Stimulated activated CD4-positive, alpha-beta T cell treated with anti-CD3 and anti-CD28 coated beads, Interleukin-2, amount 100 ng/mL, for 24 hours (primary cell): ENCODE data around the gene MSMB.
"Not testable (repeated sequence)": the region's sequence is repeated elsewhere in the genome, so short reads cannot be mapped to it uniquely, and the experiment has no call there.

Experiments
- DNase-seq, 2 donors: peaks; one replicate each; pipeline ENCODE4 v3.0.0-alpha.2; 2020

The MSMB gene

GRCh38 chr10:46069771-46070463, 23.8 kb upstream of the MSMB start:
- no peak for DNase-seq

DNA sequence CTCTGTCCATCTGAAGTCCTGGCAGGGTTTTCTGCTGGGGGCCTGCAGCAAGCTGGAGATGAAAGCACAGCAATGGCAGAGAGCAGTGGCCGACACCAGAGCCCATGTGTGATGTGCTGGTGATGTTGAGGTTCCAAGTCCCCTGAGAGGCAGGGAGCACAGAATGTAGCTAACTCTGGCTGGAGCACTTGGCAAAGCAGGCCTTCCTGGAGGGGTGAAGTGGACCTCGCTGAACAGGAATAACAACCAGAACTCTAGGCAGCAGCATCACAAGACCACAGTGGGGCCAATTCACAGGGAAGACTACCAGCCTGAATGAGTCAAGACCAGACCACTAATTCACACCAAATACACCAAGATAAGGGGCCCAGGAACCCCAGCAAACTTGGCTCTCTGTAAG, 22.8 kb upstream of the MSMB start:
- DNase-seq: no peak

DNA sequence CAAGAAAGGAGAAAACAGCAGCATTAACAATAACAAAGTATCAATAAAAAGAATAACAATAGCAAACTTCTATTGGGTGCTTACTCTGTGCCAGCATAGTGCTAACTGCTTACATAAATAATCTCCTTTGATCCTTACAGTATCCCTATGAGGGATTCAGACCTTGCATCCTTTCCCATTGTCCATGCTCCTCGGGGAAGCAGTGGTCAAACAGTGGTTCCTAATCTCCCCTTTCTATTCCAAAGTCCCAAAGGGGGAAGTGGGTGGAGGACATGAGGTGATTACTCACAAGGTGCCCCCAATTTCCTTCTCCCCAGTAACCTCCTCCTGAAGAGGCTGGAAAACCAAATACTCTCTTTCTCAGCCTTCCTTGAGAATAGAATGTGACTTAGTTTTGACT, 22.0 kb upstream of the MSMB start:
- no peak for DNase-seq

- no peak for DNase-seq
These were observed 18.3 kb upstream of the MSMB start for GRCh38 chr10:46064269-46064817.

- no peak for DNase-seq
These were observed 16.8 kb upstream of the MSMB start for GRCh38 chr10:46062723-46063428.

- no peak for DNase-seq
These were observed 14.6 kb upstream of the MSMB start for GRCh38 chr10:46060706-46061105.

DNA sequence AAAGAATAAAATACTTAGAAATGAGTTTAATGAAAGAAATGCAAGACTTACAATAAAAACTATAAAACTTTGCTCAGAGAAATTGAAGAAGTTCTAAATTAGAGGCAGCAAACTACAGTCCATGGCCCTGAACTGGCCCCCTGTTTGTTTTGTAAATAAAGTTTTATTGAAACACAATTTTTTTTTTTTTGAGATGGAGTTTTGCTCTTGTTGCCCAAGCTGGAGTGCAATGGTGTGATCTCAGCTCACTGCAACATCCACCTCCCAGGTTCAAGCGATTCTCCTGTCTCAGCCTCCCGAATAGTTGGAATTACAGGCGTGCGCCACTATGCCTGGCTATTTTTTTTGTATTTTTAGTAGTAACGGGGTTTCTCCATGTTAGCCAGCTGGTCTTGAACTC, 11.9 kb upstream of the MSMB start:
- DNase-seq: not testable (repeated sequence)

GRCh38 chr10:46057038-46057437, 11.0 kb upstream of the MSMB start:
- DNase-seq: no peak

DNA sequence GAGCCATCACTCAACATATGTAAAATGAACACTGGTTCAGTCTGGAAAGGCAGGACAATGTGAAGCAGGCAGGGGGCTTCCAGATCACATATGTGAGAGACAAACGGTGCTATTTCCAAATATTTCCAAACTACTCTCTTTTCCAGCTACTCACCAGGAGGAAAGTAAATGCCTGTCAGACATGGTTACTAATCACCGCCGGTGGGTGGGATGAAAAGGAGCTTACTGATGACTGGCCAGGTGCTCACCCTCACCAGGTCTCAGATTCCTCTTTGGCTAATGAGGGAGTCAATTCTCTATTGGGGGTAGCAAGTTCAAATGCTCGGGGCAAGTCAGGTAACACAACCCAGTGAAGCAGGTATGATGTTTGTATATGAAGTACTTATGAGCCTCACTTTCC, 9.7 kb upstream of the MSMB start:
- no peak for DNase-seq

GRCh38 chr10:46053534-46054434, 7.7 kb upstream of the MSMB start:
- DNase-seq: no peak

DNA sequence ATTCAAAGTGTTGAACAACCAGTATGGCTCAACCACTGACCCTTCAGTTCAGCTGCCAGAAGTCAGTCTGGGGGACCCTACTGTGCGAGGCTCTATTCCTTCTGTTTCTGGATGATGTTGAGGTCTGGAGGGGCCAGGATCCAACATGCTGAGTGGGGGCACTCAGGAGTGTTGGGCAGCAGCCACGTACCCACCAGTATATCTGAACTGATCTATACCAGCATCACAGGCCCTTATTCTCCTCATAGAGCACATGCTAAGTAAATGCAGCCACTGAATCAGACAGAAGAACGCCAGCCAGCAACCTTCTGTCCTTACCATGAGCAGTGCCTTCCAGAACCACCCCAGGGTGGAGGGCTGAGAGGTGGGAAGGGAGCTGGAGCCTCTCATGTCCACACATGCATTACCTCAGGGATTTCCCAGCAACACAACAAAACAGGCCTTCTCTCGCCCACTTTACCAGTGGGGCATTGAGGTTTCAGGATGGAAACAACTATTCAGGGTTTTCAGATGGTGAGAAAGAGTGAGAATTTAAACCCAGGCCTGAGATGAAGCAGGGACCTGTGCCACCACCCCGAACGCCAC, 6.8 kb upstream of the MSMB start:
- no peak for DNase-seq

- no peak for DNase-seq
These were observed 6.2 kb upstream of the MSMB start for GRCh38 chr10:46052057-46052790.

DNA sequence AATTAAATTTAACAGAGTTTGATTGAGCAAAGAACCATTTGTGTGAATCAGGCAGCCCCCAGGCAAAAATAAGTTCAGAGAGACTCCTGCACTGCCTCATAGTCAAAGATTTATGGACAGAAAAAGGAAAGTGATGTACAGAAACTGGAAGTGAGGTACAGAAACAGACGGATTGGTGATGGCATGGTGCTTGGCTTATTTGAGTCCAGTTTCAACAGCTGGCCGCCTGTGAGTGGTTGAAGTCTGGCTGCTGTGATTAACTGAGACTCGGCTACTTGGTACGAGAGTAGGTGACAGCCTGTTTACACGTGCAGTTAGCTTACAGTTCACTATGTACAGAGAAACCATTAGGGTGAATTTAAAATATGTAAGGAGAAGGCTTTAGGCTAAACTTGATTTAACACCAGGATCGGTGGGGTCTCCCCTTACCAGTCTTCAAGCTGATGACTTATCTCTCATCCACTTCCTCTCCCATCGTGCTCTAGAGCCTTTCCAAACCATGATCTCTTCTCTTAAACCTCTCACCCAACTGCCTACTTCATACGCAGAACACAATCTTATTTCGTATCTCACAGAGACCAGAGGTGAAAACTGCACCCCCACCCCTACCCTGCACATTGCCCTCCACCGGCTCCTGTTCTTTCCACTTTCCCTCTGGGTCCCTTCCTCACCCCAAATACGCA, 5.0 kb upstream of the MSMB start:
- DNase-seq: no peak

- DNase-seq: not testable (repeated sequence)
These were observed 3.4 kb upstream of the MSMB start for GRCh38 chr10:46049497-46049831.

- no peak for DNase-seq
These were observed 2.1 kb upstream of the MSMB start for GRCh38 chr10:46048152-46048551.

GRCh38 chr10:46042527-46042926, 3.5 kb downstream of the MSMB start:
- DNase-seq: no peak

- no peak for DNase-seq
These were observed 6.1 kb downstream of the MSMB start for GRCh38 chr10:46040004-46040403.

- DNase-seq: no peak
These were observed 8.8 kb downstream of the MSMB start for GRCh38 chr10:46037107-46037825.

GRCh38 chr10:46035923-46036849, 9.9 kb downstream of the MSMB start:
- no peak for DNase-seq

- DNase-seq: no peak
These were observed 12.5 kb downstream of the MSMB start for GRCh38 chr10:46033602-46034011.
